GM20431 (cell line): Measurements from ENCODE around the gene NRCAM.

Experiments used
- in situ Hi-C: fragments of 300-500 bp; cut with MseI, MboI; formaldehyde crosslinking; loops from one replicate; pipeline ENCODE4 v1.15.0; 2020; ENCODE audit warnings: low sequenced_read_pairs; ENCODE audit not compliant: unreplicated experiment

Gene NRCAM

DNA sequence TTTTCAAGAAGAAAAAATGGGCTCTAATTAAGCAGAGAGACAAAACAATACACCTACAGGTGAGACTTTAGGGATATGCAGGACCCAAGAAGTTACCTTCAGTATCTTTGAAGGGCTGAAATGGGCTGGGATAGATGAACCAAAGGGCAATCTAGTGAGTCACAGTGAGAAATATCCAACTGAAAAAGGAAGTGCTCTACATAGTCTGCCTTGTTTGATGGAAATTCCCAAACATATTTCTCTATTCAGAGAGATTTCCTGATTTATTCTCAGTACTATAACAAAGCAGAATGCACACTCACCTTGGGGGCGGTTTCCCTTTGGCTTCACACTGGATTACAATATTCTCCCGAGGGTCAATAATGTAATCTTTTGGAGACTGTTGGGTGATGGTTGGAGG is 222.0 kb downstream of the NRCAM start:
- in situ Hi-C loops, result no loop called here

- in situ Hi-C loops, result no loop called here
These were observed 224.2 kb downstream of the NRCAM start for GRCh38 chr7:108232076-108232475.

- in situ Hi-C loops, result no loop called here
These were observed 225.0 kb downstream of the NRCAM start for GRCh38 chr7:108231221-108231620.

GRCh38 chr7:108227366-108227765 is 228.9 kb downstream of the NRCAM start:
- in situ Hi-C loops, result no loop called here

GRCh38 chr7:108226816-108227299 is 229.4 kb downstream of the NRCAM start:
- in situ Hi-C loops, result no loop called here

- in situ Hi-C loops, result no loop called here
These were observed 230.6 kb downstream of the NRCAM start for GRCh38 chr7:108225531-108226181.

DNA sequence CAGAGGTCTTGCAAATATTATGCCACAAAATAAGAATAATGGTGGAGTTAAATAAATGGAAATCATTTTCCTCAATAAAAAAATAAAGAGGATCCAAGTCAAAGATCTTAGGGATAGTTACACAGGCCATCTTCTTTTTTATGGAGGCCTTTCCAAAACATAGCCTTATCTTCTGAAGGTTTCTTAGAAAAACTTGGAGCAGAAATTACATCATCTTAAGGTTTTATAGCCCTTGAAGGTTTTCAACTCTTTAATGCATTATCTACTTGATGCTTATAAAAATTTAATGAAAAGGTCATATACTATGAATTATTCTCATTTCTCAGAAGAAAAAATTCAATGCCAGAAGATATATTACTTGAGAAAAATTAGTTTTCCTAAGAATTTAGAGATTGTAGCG is 231.8 kb downstream of the NRCAM start:
- in situ Hi-C loops, result no loop called here

DNA sequence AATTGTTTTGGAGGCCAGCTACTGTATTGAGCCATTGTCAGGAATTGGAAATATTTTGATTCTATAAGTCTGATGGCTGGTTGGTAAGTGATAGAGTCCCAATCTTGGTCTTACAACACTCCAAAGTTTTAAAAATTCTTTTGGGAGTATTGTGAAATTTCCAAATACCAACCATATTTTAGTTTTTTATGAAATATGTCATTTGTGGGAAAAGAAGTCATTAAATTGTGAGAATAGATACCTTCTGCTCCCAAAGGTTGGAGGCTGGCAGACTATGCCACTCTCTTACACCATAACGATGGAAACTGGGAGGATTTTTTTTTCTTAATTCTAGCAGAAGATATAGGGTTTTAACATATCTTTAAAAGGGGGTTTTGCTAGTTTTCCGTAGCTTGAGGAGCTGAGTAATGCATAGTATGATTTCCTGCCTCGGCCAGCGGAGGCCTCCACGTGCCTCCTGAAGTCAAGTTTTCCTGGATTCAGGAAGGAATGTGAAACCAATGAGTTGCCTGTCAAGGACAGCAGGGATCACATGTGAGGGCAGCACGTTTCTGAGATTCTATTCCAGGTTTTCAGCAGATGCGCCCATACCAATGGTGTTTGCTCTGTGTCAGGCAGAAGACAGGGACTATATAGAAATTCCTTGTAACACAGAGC is 233.9 kb downstream of the NRCAM start:
- in situ Hi-C loops, result no loop called here

- in situ Hi-C loops, result no loop called here
These were observed 244.6 kb downstream of the NRCAM start for GRCh38 chr7:108211382-108212201.

DNA sequence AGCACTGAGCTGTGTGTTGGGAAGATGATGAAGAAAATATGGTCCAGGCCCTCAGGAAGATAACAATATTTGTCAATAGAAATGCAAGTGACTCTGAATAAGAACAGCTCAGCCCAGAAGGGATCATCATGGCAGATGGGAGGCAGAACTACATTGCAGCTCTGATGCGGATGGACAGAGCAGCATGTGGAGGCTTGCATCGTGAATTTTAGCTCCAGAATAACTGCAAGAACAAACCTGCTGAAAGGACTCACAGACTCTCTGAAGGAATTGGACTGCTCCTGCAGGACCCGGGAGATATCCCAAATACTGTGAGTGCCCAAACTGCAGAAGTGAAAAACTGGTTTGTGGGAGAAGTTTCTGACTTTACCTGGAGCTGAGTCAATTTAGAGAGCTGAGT is 245.4 kb downstream of the NRCAM start:
- in situ Hi-C loops, result no loop called here

- in situ Hi-C loops, result no loop called here
These were observed 250.9 kb downstream of the NRCAM start for GRCh38 chr7:108205311-108205710.

GRCh38 chr7:108204281-108204796 is 251.9 kb downstream of the NRCAM start:
- in situ Hi-C loops, result no loop called here

- in situ Hi-C loops, result no loop called here
These were observed 252.7 kb downstream of the NRCAM start for GRCh38 chr7:108203537-108203936.

DNA sequence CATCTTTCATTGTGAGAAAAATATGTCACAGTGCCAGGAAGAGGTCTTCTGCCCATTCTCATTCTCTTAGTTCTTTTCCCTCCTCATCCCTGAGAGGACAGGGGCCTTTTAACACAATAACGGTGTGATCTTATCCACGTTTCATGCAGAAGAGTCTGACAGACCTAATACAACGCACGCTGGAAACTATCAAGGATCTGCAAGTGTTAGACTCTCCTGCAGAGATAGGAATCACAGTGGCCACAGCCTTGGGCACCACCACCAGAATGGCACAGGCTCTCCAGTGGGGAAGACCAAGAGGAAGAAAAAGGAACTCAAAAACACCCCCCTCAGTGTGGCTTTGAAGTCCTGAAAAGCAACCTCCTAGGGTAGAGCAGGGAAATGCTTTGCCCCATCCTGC is 253.5 kb downstream of the NRCAM start:
- in situ Hi-C loops, result no loop called here

DNA sequence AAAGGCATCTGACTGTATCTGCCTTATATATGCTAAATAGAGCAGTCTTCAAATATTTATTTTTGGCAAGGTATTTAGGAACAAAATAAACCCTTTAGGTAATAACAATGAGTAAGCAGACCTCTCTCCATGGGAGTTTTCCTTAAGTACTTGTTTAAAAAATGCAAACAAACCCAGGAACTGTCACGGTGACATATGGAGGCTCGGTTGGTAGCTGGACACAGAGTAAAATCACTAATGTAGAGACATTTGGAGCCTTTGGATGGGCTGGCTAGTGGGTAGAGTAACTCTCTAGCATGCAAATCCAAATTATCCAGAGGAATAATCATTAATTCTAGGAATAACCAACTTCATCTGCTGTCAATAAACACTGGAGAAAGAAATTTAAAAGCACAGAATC is 254.5 kb downstream of the NRCAM start:
- in situ Hi-C loops, result no loop called here

- in situ Hi-C loops, result no loop called here
These were observed 255.9 kb downstream of the NRCAM start for GRCh38 chr7:108200326-108200725.

GRCh38 chr7:108197371-108198091 is 258.7 kb downstream of the NRCAM start:
- in situ Hi-C loops, result loop anchor here (25.0 kb wide), 1 partner anchor 265 kb away; the partner anchor contains the start of gene NRCAM

DNA sequence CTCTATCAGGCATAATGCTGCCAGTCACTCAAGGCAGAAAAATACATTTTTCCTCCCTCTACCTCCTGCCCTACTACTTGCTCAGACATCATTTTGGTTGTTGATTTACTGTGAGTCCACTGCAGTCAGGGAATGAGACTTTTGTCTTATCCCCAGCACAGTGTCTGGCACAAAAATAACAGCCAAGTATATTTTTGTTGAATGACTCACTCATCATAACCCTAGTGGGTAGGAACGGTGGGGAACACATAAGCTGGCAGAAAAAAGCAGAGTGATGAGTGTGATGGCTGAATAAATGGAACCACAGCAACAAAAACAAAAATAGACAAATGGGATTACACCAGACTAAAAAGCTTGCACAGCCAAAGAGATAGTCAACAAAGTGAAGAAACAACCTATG is 260.2 kb downstream of the NRCAM start:
- in situ Hi-C loops, result loop anchor here (25.0 kb wide), 1 partner anchor 266 kb away; the partner anchor contains the start of gene NRCAM

DNA sequence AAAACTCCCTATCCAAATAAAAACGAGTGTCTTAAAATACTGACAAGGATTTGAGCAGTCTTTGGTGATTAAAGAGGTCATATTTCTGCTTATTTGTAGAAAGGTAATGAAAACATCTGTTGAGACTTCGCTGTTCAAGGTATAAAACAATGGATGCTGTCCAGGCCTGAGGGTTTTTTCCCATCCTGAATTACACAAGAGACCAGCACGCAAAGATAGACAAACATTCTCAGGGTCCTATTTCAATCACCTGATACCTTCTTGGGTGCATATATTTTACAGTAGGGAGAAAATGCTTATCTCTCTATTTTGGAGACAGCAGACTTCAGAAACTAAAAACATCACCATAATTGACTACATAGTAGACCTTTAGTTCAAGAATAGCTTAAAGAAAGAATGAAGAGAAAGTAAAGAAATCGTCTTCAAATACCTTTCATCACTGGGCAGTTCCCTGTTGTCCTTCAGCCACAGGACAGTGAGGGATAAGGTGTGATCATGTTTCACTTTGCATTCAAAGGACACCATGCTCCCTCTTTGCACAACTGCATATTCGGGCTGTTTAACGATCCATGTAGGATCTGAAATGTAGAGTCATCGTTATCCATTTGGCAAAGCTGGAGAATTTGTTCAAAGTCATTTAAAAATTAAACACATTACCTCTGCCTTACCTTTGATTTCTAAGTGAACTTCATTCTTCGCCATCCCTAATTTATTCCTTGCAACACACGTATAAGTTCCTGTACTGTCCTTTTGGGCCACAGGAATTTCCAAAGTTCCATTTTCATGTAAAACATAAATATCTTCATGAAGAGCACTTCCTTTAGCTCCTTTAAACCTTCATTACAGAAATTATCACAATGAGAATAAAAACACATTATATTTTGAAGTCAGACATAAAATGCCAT is 262.4 kb downstream of the NRCAM start:
- in situ Hi-C loops, result loop anchor here (25.0 kb wide), 1 partner anchor 268 kb away; the partner anchor contains the start of gene NRCAM
